ENCODE measurements around the gene PLS3. TPM values are rescaled to one million over a fixed set of nuclear protein-coding genes. Genes with fewer than 3 reads are reported as not detected.
A peak's percentile ranks its signal among the peaks of the same experiment; 100 is the strongest.

The PLS3 gene
- total and polyA plus RNA-seq, 11 donors = 17.5 to 61.8 (median 36.6) TPM

DNA sequence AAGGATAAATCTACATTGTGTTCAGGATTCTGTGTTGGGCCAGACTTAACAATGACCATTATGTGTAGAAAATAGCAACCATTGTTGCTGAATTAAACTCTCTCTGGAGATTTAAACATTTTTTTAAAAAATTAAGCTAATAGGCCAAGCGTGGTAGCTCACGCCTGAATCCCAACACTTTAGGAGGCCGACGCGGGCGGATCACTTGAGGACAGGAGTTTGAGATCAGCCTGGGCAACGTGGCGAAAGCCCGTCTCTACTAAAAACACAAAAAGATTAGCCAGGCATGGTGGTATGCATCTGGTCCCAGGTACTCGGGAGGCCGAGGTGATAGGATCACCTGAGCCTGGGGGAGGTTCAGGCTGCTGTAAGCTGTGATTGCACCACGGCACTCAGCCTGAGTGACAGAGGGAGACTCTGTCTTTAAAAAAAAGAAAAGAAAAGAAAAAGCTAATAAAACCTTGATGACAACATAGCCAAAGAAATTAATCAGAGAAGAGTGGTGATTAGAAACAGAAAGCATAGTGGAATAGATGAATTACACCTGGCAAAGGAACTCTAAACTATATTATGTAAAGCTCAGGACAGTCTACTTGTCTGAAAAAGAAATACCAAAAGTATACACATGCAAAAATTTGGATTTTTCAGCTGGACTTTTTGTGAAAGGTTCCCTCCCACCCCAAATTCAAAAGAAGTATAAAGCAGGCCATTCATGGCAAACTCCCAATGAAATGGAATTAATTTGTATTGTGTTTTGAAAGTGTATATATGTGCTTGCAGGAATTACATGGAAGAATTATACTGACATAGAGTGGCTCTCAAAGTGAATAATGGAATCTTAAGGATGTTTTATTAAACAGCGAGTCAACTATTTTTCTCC lies 21.9 kb downstream of the PLS3 start:
- Histone ChIP-seq H3K4me3 (peak overlapping the region in 6 of 12 donors; percentile 15 to 30 (median 21)), H3K27me3 (peaks cover 0 to 22% (median 0%) of the 10 kb centered on the region in 9 donors), H3K27ac (peak overlapping the region; percentile 1 to 77 (median 66)), H3K36me3 (peaks cover 0 to 4% (median 0%) of the 10 kb centered on the region in 9 donors), H3K9me3 (no peaks in the 10 kb centered on the region), H3K4me1 (peaks cover 0 to 56% (median 15%) of the 10 kb centered on the region in 12 donors)
- WGBS, 4 donors = 25 to 37% (median 30%) methylated on average over 13 of the region's 13 CpGs
- peak in 3 of 4 donors; percentile 21 to 60 (median 42) for ATAC-seq
- peak in 1 of 5 donors; percentile 33 for DNase-seq
- TF ChIP-seq, protein P1, sequence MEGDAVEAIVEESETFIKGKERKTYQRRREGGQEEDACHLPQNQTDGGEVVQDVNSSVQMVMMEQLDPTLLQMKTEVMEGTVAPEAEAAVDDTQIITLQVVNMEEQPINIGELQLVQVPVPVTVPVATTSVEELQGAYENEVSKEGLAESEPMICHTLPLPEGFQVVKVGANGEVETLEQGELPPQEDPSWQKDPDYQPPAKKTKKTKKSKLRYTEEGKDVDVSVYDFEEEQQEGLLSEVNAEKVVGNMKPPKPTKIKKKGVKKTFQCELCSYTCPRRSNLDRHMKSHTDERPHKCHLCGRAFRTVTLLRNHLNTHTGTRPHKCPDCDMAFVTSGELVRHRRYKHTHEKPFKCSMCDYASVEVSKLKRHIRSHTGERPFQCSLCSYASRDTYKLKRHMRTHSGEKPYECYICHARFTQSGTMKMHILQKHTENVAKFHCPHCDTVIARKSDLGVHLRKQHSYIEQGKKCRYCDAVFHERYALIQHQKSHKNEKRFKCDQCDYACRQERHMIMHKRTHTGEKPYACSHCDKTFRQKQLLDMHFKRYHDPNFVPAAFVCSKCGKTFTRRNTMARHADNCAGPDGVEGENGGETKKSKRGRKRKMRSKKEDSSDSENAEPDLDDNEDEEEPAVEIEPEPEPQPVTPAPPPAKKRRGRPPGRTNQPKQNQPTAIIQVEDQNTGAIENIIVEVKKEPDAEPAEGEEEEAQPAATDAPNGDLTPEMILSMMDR (IDR thresholded peaks at IDR 0.05) = no peak
- no peak for TF ChIP-seq POLR2A (IDR thresholded peaks at IDR 0.05)
- intact Hi-C loops (cut with DNase I) = no loop called here

DNA sequence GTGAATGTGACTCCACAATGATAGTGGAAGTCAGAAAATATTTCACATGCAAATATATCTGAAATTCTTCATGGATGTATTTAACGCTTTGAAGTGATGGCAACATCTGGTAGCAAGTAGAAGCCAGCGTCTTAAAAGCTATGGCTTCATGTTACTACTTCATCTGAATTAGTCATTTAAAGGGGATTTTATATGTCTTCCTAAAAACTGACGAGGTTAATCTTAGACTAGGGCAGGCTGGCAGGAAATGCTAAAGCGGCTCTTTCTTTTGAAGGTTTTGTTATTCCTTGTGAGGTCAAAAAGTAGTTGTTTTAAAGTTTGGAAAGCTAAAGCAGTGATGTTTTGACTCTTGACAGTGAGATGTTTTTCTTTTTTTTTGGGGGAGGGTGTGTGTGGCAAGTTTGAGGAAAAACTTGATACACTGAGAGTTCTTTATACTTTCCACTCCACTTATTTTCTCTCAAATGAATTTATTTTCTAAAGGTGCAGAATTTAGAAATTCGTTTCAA lies 22.6 kb downstream of the PLS3 start:
- intact Hi-C loops (cut with DNase I) = no loop called here

DNA sequence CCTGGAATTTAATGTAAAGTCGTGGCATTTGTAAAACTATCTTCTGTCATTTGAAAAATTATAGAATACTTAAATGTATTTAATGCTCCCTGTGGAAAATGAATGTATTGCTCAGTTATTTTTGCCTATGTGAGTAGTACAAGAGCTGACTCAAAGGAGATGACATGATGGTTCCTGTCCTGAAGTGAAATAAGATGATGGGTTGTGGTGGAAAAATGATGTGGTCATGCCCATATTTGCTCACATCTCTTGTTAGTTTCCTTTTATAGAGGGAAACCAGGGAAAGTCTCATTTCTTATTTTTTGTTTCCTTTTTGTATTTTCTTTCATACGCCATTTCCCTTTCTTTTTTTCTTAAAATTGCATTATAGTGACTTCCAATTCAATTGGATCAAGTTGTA lies 23.7 kb downstream of the PLS3 start:
- WGBS, 4 donors = 49 to 63% (median 54%) methylated on average over 2 of the region's 2 CpGs
- H3K9me3 ChIP-seq = no peaks in the 10 kb centered on the region
- peak in 1 of 4 donors; percentile 48 for ATAC-seq
- H3K36me3 ChIP-seq = peaks cover 0 to 4% (median 0%) of the 10 kb centered on the region in 9 donors
- peaks cover 0 to 31% (median 0%) of the 10 kb centered on the region in 9 donors for H3K27me3 ChIP-seq
- TF ChIP-seq, protein P1 (IDR thresholded peaks at IDR 0.05) = no peak
- TF ChIP-seq POLR2A (IDR thresholded peaks at IDR 0.05) = no peak
- no peak overlapping the region for H3K4me3 ChIP-seq
- intact Hi-C loops (cut with DNase I) = no loop called here
- no peak for DNase-seq
- peaks cover 0 to 69% (median 15%) of the 10 kb centered on the region in 12 donors for H3K4me1 ChIP-seq
- H3K27ac ChIP-seq = peak overlapping the region in 10 of 12 donors; percentile 28 to 77 (median 70)

More for the DNA sequence above, 22.6 kb downstream of the PLS3 start:
- H3K9me3 ChIP-seq = no peaks in the 10 kb centered on the region
- H3K4me1 ChIP-seq = peaks cover 0 to 63% (median 15%) of the 10 kb centered on the region in 12 donors
- peak overlapping the region in 11 of 12 donors; percentile 1 to 77 (median 68) for H3K27ac ChIP-seq
- DNase-seq = no peak
- no peak for ATAC-seq
- WGBS, 4 donors = 17 to 39% (median 26%) methylated on average over 5 of the region's 5 CpGs
- peaks cover 0 to 4% (median 0%) of the 10 kb centered on the region in 9 donors for H3K36me3 ChIP-seq
- no peak for TF ChIP-seq POLR2A (IDR thresholded peaks at IDR 0.05)
- TF ChIP-seq, protein P1 (IDR thresholded peaks at IDR 0.05) = no peak
- H3K4me3 ChIP-seq = peak overlapping the region in 5 of 12 donors; percentile 15 to 30 (median 26)
- peaks cover 0 to 26% (median 0%) of the 10 kb centered on the region in 9 donors for H3K27me3 ChIP-seq

DNA sequence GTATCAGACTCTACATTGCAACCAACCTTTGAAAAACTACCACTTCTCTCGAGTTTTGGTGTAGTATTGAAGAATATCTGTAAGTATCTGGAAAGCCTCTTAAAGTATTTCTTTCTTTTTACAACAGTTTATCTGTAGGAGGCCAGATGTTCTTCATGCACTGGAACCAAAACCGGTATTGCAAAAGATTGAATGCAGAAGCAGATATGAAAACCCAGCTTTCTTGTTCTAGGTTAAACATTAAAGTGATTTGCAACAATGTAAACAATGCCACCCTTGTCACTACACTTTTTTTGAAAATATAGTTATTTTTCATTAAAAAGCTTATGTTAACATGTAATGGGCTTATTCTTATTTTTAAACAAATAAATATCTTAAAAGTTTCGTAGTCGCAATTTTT lies 27.2 kb downstream of the PLS3 start:
- no peaks in the 10 kb centered on the region for H3K9me3 ChIP-seq
- peaks cover 0 to 68% (median 14%) of the 10 kb centered on the region in 12 donors for H3K4me1 ChIP-seq
- H3K36me3 ChIP-seq = no peaks in the 10 kb centered on the region
- ATAC-seq = no peak
- H3K27ac ChIP-seq = no peak overlapping the region
- DNase-seq = no peak
- intact Hi-C loops (cut with DNase I) = no loop called here
- H3K4me3 ChIP-seq = no peak overlapping the region
- 57 to 78% (median 66%) methylated on average over 4 of the region's 4 CpGs for WGBS, 4 donors
- TF ChIP-seq POLR2A (IDR thresholded peaks at IDR 0.05) = no peak
- TF ChIP-seq, protein P1 (IDR thresholded peaks at IDR 0.05) = no peak
- H3K27me3 ChIP-seq = peaks cover 0 to 30% (median 0%) of the 10 kb centered on the region in 9 donors
